ENCODE measurements around the gene COP1.
A peak's percentile ranks its signal among the peaks of the same experiment; 100 is the strongest.

- TF ChIP-seq CTCF (conservative IDR thresholded peaks at IDR 0.05; ENCODE audit: low read depth, low read length) (no peak), RCOR1 (IDR thresholded peaks at IDR 0.05; ENCODE audit: insufficient replicate concordance, low read length) (no peak), NFE2L2 (IDR thresholded peaks at IDR 0.05; ENCODE audit: low read depth, low read length) (no peak), POLR2A (IDR thresholded peaks at IDR 0.05; ENCODE audit: low read depth, low read length) (no peak), BHLHE40 (IDR thresholded peaks at IDR 0.05; ENCODE audit: low read depth, low read length) (peak; percentile 21; the same call in 1 of the 2 replicates), USF2 (IDR thresholded peaks at IDR 0.05; ENCODE audit: low read depth, low read length) (no peak), RFX5 (IDR thresholded peaks at IDR 0.05; ENCODE audit: low read depth, low read length) (no peak), MXI1 (IDR thresholded peaks at IDR 0.05; ENCODE audit: borderline replicate concordance, low read depth, low read length) (no peak), MAFK (IDR thresholded peaks at IDR 0.05; ENCODE audit: low read depth, low read length) (no peak)
Measured at GRCh38 chr1:175976865-175977642, 230.0 kb downstream of the COP1 start.

Measured in IMR-90 (cell line).